GM06990 (cell line): ENCODE data around the gene MED27.

Experiments
- DNase-seq: peaks from one replicate; pipeline ENCODE4 v3.0.0-alpha.2; 2011; ENCODE audit not compliant: insufficient read length; ENCODE audit errors: extremely low read depth
- H3K27me3 ChIP-seq: replicated peaks from 2 replicates; pipeline ENCODE4 v1.6.0; 2011; ENCODE audit warnings: low read length; ENCODE audit not compliant: control insufficient read depth, insufficient read depth
- H3K36me3 ChIP-seq: 2 replicates; pipeline ENCODE4 v1.5.1; 2011; ENCODE audit warnings: low read length; ENCODE audit not compliant: control insufficient read depth, insufficient read depth
- H3K4me3 ChIP-seq: replicated peaks from 2 replicates; pipeline ENCODE4 v1.5.1; 2011; ENCODE audit warnings: low read depth, mild to moderate bottlenecking, control low read depth, low read length
- TF ChIP-seq, protein P1 (sequence below): IDR thresholded peaks from 2 replicates; pipeline ENCODE4 v1.5.1; 2011; ENCODE audit warnings: low read length, control low read depth, mild to moderate bottlenecking, inconsistent platforms; ENCODE audit not compliant: insufficient read depth, poor library complexity, severe bottlenecking

Gene MED27

DNA sequence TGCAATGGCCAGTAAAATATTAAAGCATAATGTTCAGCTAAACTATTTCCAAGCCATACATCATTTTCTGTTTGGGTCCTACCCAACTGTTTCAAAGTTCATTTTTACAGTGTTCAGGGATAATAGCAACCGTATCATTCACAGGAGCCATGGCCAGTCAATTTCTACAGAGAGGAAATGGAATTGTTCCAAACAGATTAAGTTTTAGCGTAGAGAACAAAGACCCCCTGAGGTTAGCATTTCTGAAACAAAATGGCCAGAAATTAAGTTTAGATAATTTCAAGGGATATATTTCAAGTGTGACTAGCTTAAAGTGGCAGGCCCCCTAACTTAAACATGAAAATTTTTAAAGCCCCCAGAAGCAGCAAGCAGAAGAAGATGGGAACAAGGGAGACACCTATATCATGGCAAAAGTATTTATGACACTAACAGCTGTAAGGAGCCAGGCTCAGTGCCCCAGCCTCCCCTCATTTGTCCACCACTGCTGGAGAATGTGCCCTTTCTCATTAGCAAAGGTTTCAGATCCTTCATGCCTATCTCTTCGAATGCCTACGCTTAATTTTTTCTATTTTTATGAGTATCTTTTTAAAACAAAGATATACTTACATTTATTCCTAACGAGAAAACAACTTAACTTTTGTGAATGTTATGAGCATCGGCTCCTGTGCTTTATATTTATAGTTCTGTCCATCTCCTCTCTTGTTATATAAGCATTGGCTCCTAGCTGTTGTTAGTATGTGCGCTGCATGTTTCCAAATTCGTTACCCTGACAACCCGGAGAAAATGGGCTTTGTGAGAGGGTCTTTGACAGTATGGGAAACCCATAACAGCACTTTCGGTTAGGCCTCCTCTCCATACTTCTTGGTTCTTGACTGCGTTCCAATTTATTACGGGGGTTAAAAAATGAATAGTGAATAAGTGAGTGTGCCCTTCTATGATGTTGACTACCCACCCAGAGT, 116.3 kb downstream of the MED27 start:
- Histone ChIP-seq H3K27me3 (no peaks in the 10 kb centered on the region), H3K4me3 (no peak overlapping the region), H3K36me3 (peaks cover 1% of the 10 kb centered on the region; the same call in 1 of the 2 replicates)
- no peak for DNase-seq
- TF ChIP-seq, protein P1, sequence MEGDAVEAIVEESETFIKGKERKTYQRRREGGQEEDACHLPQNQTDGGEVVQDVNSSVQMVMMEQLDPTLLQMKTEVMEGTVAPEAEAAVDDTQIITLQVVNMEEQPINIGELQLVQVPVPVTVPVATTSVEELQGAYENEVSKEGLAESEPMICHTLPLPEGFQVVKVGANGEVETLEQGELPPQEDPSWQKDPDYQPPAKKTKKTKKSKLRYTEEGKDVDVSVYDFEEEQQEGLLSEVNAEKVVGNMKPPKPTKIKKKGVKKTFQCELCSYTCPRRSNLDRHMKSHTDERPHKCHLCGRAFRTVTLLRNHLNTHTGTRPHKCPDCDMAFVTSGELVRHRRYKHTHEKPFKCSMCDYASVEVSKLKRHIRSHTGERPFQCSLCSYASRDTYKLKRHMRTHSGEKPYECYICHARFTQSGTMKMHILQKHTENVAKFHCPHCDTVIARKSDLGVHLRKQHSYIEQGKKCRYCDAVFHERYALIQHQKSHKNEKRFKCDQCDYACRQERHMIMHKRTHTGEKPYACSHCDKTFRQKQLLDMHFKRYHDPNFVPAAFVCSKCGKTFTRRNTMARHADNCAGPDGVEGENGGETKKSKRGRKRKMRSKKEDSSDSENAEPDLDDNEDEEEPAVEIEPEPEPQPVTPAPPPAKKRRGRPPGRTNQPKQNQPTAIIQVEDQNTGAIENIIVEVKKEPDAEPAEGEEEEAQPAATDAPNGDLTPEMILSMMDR, result no peak

DNA sequence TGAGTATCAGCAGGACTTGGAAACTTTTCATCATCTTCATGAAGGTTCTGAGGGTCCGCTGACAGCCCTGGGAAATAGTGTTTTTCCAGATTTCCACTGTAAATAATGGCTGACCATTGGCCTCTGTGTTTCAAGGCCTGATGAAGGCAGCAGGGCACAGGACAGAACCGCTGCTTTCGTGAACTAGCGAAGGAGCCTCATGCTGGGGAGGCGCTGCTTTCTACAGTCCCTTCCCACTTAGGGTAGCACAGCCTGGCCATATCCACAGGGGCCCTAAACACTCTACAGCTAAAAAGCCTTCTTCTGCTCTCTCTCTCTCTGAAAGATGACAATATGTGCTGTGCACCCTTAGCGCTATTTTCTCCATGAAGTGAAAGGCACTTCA, 118.2 kb downstream of the MED27 start:
- DNase-seq, result no peak
- TF ChIP-seq, protein P1, result no peak
- no peak overlapping the region for H3K4me3 ChIP-seq
- H3K36me3 ChIP-seq, result peaks cover 1% of the 10 kb centered on the region; the same call in 1 of the 2 replicates
- H3K27me3 ChIP-seq, result no peaks in the 10 kb centered on the region

DNA sequence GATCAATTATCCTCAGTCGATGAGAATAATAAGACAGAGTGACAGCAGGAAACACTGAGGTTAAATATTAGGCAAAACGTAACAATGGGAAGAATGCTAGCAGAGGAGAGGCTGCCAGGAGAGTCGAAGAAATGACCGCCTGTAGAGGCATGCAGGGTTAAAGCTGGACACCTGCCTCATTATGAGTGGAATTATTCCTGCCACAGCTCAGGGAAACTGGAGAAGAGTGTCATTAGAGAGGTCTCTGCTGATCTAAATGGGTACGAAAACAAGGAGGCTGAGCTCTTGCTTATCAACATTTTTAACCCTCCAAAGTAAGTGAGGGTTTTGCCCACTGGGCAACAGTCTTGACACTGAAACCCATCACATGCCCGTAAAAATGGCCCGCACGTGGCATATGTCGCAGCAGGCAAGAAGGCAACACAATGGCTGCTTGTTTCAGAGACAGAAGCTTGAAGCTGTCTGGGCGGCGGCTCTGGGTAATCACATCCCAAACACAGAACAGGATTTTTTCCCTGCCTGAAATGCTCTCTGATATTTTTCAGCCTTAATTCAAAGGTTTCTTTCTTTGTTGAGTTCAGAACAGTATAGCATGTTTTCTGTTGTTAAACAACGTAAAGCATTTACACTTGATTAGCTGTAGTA, 118.7 kb downstream of the MED27 start:
- no peak for DNase-seq
- Histone ChIP-seq H3K4me3 (no peak overlapping the region), H3K27me3 (no peaks in the 10 kb centered on the region), H3K36me3 (peaks cover 1% of the 10 kb centered on the region; the same call in 1 of the 2 replicates)
- TF ChIP-seq, protein P1, result no peak

DNA sequence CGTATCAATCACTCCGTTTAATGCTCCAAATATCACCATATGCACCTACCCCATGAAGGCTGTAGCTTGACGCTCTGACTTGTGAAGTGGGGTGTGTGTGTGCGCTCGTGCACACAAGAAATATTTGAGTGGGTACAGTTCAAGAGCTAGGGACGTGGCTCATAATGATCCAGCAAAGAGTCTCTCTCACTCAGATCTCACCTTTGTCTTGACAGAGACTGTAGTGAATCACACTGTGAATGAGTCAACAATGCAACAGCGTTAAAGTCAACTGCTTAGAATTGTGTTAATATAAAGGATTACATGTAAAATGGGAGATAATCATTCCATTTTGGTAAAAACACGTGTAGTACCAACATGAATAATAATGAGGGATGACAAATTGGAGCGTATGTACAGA, 119.4 kb downstream of the MED27 start:
- Histone ChIP-seq H3K36me3 (peaks cover 1% of the 10 kb centered on the region; the same call in 1 of the 2 replicates), H3K27me3 (no peaks in the 10 kb centered on the region), H3K4me3 (no peak overlapping the region)
- TF ChIP-seq, protein P1, result no peak
- DNase-seq, result no peak

DNA sequence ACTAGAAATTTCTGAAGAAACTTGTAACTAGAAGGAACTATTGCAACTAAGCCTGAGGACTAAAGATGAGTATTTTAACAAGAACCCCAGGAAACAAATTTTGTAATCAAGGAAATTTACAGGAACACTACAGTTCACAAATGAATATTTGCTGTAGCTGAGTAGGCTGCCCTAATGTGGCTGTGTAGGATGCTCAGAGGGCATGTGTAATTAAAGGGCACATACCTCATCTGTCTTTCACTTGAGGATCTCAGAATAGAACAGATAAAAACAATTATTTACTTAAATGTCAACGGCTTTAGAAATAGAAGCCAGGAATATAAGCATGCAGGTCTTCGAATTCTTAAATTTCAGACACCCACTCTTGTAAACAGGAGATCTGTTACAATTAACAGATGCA, 119.8 kb downstream of the MED27 start:
- TF ChIP-seq, protein P1, result no peak
- peaks cover 1% of the 10 kb centered on the region; the same call in 1 of the 2 replicates for H3K36me3 ChIP-seq
- no peaks in the 10 kb centered on the region for H3K27me3 ChIP-seq
- H3K4me3 ChIP-seq, result no peak overlapping the region
- DNase-seq, result no peak
